Measurements from ENCODE around the gene KDM4C.

KDM4C gene

GRCh38 chr9:7119612-7120011, 361.8 kb downstream of the KDM4C start:
- Histone ChIP-seq H3K18ac (ENCODE audit: low read length) (no peak overlapping the region), H3K56ac (ENCODE audit: low read length) (no peak overlapping the region), H3K4me3 (ENCODE audit: low read length) (no peak overlapping the region), H2BK15ac (replicated peaks; ENCODE audit: low read depth) (no peak overlapping the region), H3K79me2 (ENCODE audit: control insufficient read depth, insufficient read depth, low read length) (no peaks in the 10 kb centered on the region), H3K27ac (ENCODE audit: low read depth, low read length) (no peak overlapping the region), H3K79me1 (ENCODE audit: low read length) (no peaks in the 10 kb centered on the region), H4K8ac (ENCODE audit: low read depth, low read length) (no peak overlapping the region), H2BK120ac (ENCODE audit: low read depth, low read length) (no peak overlapping the region), H4K5ac (ENCODE audit: low read length) (no peak overlapping the region), H2AK5ac (ENCODE audit: low read length) (no peak overlapping the region), H2BK5ac (ENCODE audit: low read length) (no peak overlapping the region), H3K4me2 (ENCODE audit: low read length) (no peak overlapping the region), H3K23ac (ENCODE audit: low read length) (no peak overlapping the region), H3K4me1 (ENCODE audit: control insufficient read depth, low read depth, low read length) (no peaks in the 10 kb centered on the region), H3K4ac (ENCODE audit: low read depth, low read length) (no peak overlapping the region), H3K36me3 (ENCODE audit: control insufficient read depth, insufficient read depth, low read length) (no peaks in the 10 kb centered on the region), H3K9ac (ENCODE audit: low read length) (no peak overlapping the region), H3K27me3 (ENCODE audit: insufficient read depth, low read length, poor library complexity) (no peaks in the 10 kb centered on the region)
- no peak for DNase-seq

- Histone ChIP-seq H3K4me3 (ENCODE audit: low read length) (no peak overlapping the region), H2BK120ac (ENCODE audit: low read depth, low read length) (no peak overlapping the region), H2AK5ac (ENCODE audit: low read length) (no peak overlapping the region), H3K27ac (ENCODE audit: low read depth, low read length) (no peak overlapping the region), H3K9ac (ENCODE audit: low read length) (no peak overlapping the region), H3K79me2 (ENCODE audit: control insufficient read depth, insufficient read depth, low read length) (no peaks in the 10 kb centered on the region), H2BK15ac (replicated peaks; ENCODE audit: low read depth) (no peak overlapping the region), H4K5ac (ENCODE audit: low read length) (no peak overlapping the region), H3K56ac (ENCODE audit: low read length) (no peak overlapping the region), H3K4me1 (ENCODE audit: control insufficient read depth, low read depth, low read length) (no peaks in the 10 kb centered on the region), H4K8ac (ENCODE audit: low read depth, low read length) (no peak overlapping the region), H3K27me3 (ENCODE audit: insufficient read depth, low read length, poor library complexity) (no peaks in the 10 kb centered on the region), H2BK5ac (ENCODE audit: low read length) (no peak overlapping the region), H3K36me3 (ENCODE audit: control insufficient read depth, insufficient read depth, low read length) (no peaks in the 10 kb centered on the region), H3K4ac (ENCODE audit: low read depth, low read length) (no peak overlapping the region), H3K23ac (ENCODE audit: low read length) (no peak overlapping the region), H3K18ac (ENCODE audit: low read length) (no peak overlapping the region), H3K79me1 (ENCODE audit: low read length) (no peaks in the 10 kb centered on the region), H3K4me2 (ENCODE audit: low read length) (no peak overlapping the region)
- no peak for DNase-seq
- WGBS (ENCODE audit: extremely low coverage, insufficient coverage, low lambda C conversion rate), result no CpG with 5 or more reads among the region's 2 CpGs
These were observed 363.3 kb downstream of the KDM4C start for GRCh38 chr9:7121055-7121454.

- H3K4me1 ChIP-seq (ENCODE audit: control insufficient read depth, low read depth, low read length), result no peaks in the 10 kb centered on the region
- H2BK5ac ChIP-seq (ENCODE audit: low read length), result no peak overlapping the region
- H3K79me2 ChIP-seq (ENCODE audit: control insufficient read depth, insufficient read depth, low read length), result no peaks in the 10 kb centered on the region
- no peak overlapping the region for H3K9ac ChIP-seq (ENCODE audit: low read length)
- no peaks in the 10 kb centered on the region for H3K27me3 ChIP-seq (ENCODE audit: insufficient read depth, low read length, poor library complexity)
- H3K4me2 ChIP-seq (ENCODE audit: low read length), result no peak overlapping the region
- no peaks in the 10 kb centered on the region for H3K36me3 ChIP-seq (ENCODE audit: control insufficient read depth, insufficient read depth, low read length)
- no peak overlapping the region for H2BK15ac ChIP-seq (replicated peaks; ENCODE audit: low read depth)
- no CpG with 5 or more reads among the region's 1 CpG for WGBS (ENCODE audit: extremely low coverage, insufficient coverage, low lambda C conversion rate)
- no peak overlapping the region for H3K4me3 ChIP-seq (ENCODE audit: low read length)
- no peak overlapping the region for H3K23ac ChIP-seq (ENCODE audit: low read length)
- no peaks in the 10 kb centered on the region for H3K79me1 ChIP-seq (ENCODE audit: low read length)
- no peak overlapping the region for H3K4ac ChIP-seq (ENCODE audit: low read depth, low read length)
- no peak for DNase-seq
- H3K27ac ChIP-seq (ENCODE audit: low read depth, low read length), result no peak overlapping the region
- no peak overlapping the region for H2AK5ac ChIP-seq (ENCODE audit: low read length)
- H3K18ac ChIP-seq (ENCODE audit: low read length), result no peak overlapping the region
- no peak overlapping the region for H2BK120ac ChIP-seq (ENCODE audit: low read depth, low read length)
- H3K56ac ChIP-seq (ENCODE audit: low read length), result no peak overlapping the region
- no peak overlapping the region for H4K8ac ChIP-seq (ENCODE audit: low read depth, low read length)
- no peak overlapping the region for H4K5ac ChIP-seq (ENCODE audit: low read length)
These were observed 363.9 kb downstream of the KDM4C start for GRCh38 chr9:7121664-7122063.

- H3K79me1 ChIP-seq (ENCODE audit: low read length), result no peaks in the 10 kb centered on the region
These were observed 366.0 kb downstream of the KDM4C start for GRCh38 chr9:7123743-7124142.

GRCh38 chr9:7125231-7125630, 367.5 kb downstream of the KDM4C start:
- no peak overlapping the region for H4K8ac ChIP-seq (ENCODE audit: low read depth, low read length)

More at GRCh38 chr9:7123743-7124142, 366.0 kb downstream of the KDM4C start:
- Histone ChIP-seq H3K4me1 (ENCODE audit: control insufficient read depth, low read depth, low read length) (no peaks in the 10 kb centered on the region), H3K18ac (ENCODE audit: low read length) (no peak overlapping the region), H2BK5ac (ENCODE audit: low read length) (no peak overlapping the region), H2BK120ac (ENCODE audit: low read depth, low read length) (no peak overlapping the region), H3K27ac (ENCODE audit: low read depth, low read length) (no peak overlapping the region), H2AK5ac (ENCODE audit: low read length) (no peak overlapping the region), H3K9ac (ENCODE audit: low read length) (no peak overlapping the region), H4K8ac (ENCODE audit: low read depth, low read length) (no peak overlapping the region), H3K4me2 (ENCODE audit: low read length) (no peak overlapping the region), H3K79me2 (ENCODE audit: control insufficient read depth, insufficient read depth, low read length) (no peaks in the 10 kb centered on the region), H3K23ac (ENCODE audit: low read length) (no peak overlapping the region), H4K5ac (ENCODE audit: low read length) (no peak overlapping the region), H3K36me3 (ENCODE audit: control insufficient read depth, insufficient read depth, low read length) (no peaks in the 10 kb centered on the region), H3K4ac (ENCODE audit: low read depth, low read length) (no peak overlapping the region), H2BK15ac (replicated peaks; ENCODE audit: low read depth) (no peak overlapping the region), H3K56ac (ENCODE audit: low read length) (no peak overlapping the region), H3K4me3 (ENCODE audit: low read length) (no peak overlapping the region), H3K27me3 (ENCODE audit: insufficient read depth, low read length, poor library complexity) (no peaks in the 10 kb centered on the region)
- DNase-seq, result no peak
- WGBS (ENCODE audit: extremely low coverage, insufficient coverage, low lambda C conversion rate), result no CpG with 5 or more reads among the region's 4 CpGs

GRCh38 chr9:7129391-7129790, 371.6 kb downstream of the KDM4C start:
- no peak overlapping the region for H3K9ac ChIP-seq (ENCODE audit: low read length)
- H2BK15ac ChIP-seq (replicated peaks; ENCODE audit: low read depth), result no peak overlapping the region
- DNase-seq, result peak; percentile 85
- no peaks in the 10 kb centered on the region for H3K79me1 ChIP-seq (ENCODE audit: low read length)
- H2AK5ac ChIP-seq (ENCODE audit: low read length), result no peak overlapping the region
- peaks cover 4% of the 10 kb centered on the region for H3K4me1 ChIP-seq (ENCODE audit: control insufficient read depth, low read depth, low read length)
- no peak overlapping the region for H3K4me3 ChIP-seq (ENCODE audit: low read length)
- H2BK120ac ChIP-seq (ENCODE audit: low read depth, low read length), result no peak overlapping the region
- H3K27me3 ChIP-seq (ENCODE audit: insufficient read depth, low read length, poor library complexity), result no peaks in the 10 kb centered on the region
- no peak overlapping the region for H3K18ac ChIP-seq (ENCODE audit: low read length)
- H3K36me3 ChIP-seq (ENCODE audit: control insufficient read depth, insufficient read depth, low read length), result no peaks in the 10 kb centered on the region
- no peaks in the 10 kb centered on the region for H3K79me2 ChIP-seq (ENCODE audit: control insufficient read depth, insufficient read depth, low read length)
- no peak overlapping the region for H2BK5ac ChIP-seq (ENCODE audit: low read length)
- no peak overlapping the region for H4K5ac ChIP-seq (ENCODE audit: low read length)
- H3K4me2 ChIP-seq (ENCODE audit: low read length), result no peak overlapping the region
- no peak overlapping the region for H3K27ac ChIP-seq (ENCODE audit: low read depth, low read length)
- H4K8ac ChIP-seq (ENCODE audit: low read depth, low read length), result no peak overlapping the region
- H3K4ac ChIP-seq (ENCODE audit: low read depth, low read length), result no peak overlapping the region
- H3K23ac ChIP-seq (ENCODE audit: low read length), result no peak overlapping the region
- H3K56ac ChIP-seq (ENCODE audit: low read length), result no peak overlapping the region
- no CpG with 5 or more reads among the region's 2 CpGs for WGBS (ENCODE audit: extremely low coverage, insufficient coverage, low lambda C conversion rate)

More at GRCh38 chr9:7125231-7125630, 367.5 kb downstream of the KDM4C start:
- H3K9ac ChIP-seq (ENCODE audit: low read length), result no peak overlapping the region
- WGBS (ENCODE audit: extremely low coverage, insufficient coverage, low lambda C conversion rate), result no CpG with 5 or more reads among the region's 2 CpGs
- H2AK5ac ChIP-seq (ENCODE audit: low read length), result no peak overlapping the region
- no peaks in the 10 kb centered on the region for H3K27me3 ChIP-seq (ENCODE audit: insufficient read depth, low read length, poor library complexity)
- DNase-seq, result no peak
- H3K27ac ChIP-seq (ENCODE audit: low read depth, low read length), result no peak overlapping the region
- no peak overlapping the region for H3K4ac ChIP-seq (ENCODE audit: low read depth, low read length)
- no peak overlapping the region for H4K5ac ChIP-seq (ENCODE audit: low read length)
- no peak overlapping the region for H2BK5ac ChIP-seq (ENCODE audit: low read length)
- no peak overlapping the region for H3K4me2 ChIP-seq (ENCODE audit: low read length)
- H3K36me3 ChIP-seq (ENCODE audit: control insufficient read depth, insufficient read depth, low read length), result no peaks in the 10 kb centered on the region
- no peak overlapping the region for H3K18ac ChIP-seq (ENCODE audit: low read length)
- no peak overlapping the region for H2BK15ac ChIP-seq (replicated peaks; ENCODE audit: low read depth)
- H2BK120ac ChIP-seq (ENCODE audit: low read depth, low read length), result no peak overlapping the region
- peaks cover 4% of the 10 kb centered on the region for H3K4me1 ChIP-seq (ENCODE audit: control insufficient read depth, low read depth, low read length)
- H3K79me2 ChIP-seq (ENCODE audit: control insufficient read depth, insufficient read depth, low read length), result no peaks in the 10 kb centered on the region
- no peak overlapping the region for H3K56ac ChIP-seq (ENCODE audit: low read length)
- no peak overlapping the region for H3K4me3 ChIP-seq (ENCODE audit: low read length)
- no peaks in the 10 kb centered on the region for H3K79me1 ChIP-seq (ENCODE audit: low read length)
- no peak overlapping the region for H3K23ac ChIP-seq (ENCODE audit: low read length)

Data from mesendoderm (in vitro differentiated cells).